Thoracic aorta (tissue), 2 donors: ENCODE data around the gene SCRT2. TPM values are rescaled to one million over a fixed set of nuclear protein-coding genes. Genes with fewer than 3 reads are reported as not detected.

ENCODE experiments used
- ATAC-seq: fragments of 150-250 bp; one replicate; pipeline ENCODE4 v1.8.0; 2017; ENCODE audit warnings: low read depth; ENCODE audit not compliant: insufficient number of reproducible peaks, low FRiP score
- DNase-seq: peaks from one replicate; pipeline ENCODE4 v3.0.0-alpha.2; 2020; ENCODE audit warnings: low spot score
- H3K27ac ChIP-seq, 2 donors: fragments of 200-600 bp; sonication (generic); 1 replicate in 1 of 2; 2 replicates in 1 of 2; pipeline ENCODE4 v1.5.1; 2016; ENCODE audit warnings: mild to moderate bottlenecking in 2 of 2, moderate library complexity in 2 of 2
- H3K27me3 ChIP-seq: fragments of 200-600 bp; sonication (generic); replicated peaks from 2 replicates; pipeline ENCODE4 v1.6.0; 2016; ENCODE audit warnings: mild to moderate bottlenecking; ENCODE audit not compliant: insufficient read depth
- H3K36me3 ChIP-seq: fragments of 200-600 bp; sonication (generic); one replicate; pipeline ENCODE4 v1.5.1; 2016
- H3K4me1 ChIP-seq, 2 donors: fragments of 200-600 bp; sonication (generic); 1 replicate in 1 of 2; 2 replicates in 1 of 2; pipeline versions ENCODE4 v1.5.1 to v1.6.0; 2016; ENCODE audit warnings: low read depth in 2 of 2, mild to moderate bottlenecking in 1 of 2; ENCODE audit not compliant: control insufficient read depth in 1 of 2
- H3K4me3 ChIP-seq: fragments of 200-600 bp; sonication (generic); 2 replicates; pipeline ENCODE4 v1.5.1; 2016; ENCODE audit warnings: mild to moderate bottlenecking
- H3K9me3 ChIP-seq: fragments of 200-600 bp; sonication (generic); 2 replicates; pipeline ENCODE4 v1.5.1; 2016
- total RNA-seq, 2 donors: library from RNA; depleted of rRNA; stranded (reverse); fragments of >200 nt; gene quantifications; one replicate each; pipeline versions ENCODE4 v1.1.0 to v1.2.3, GENCODE V29; 2016
- TF ChIP-seq, protein P1 (sequence below): fragments of 200-600 bp; sonication (generic); IDR thresholded peaks from one replicate; pipeline ENCODE4 v1.5.1; 2019; ENCODE audit warnings: antibody characterized with exemption

The SCRT2 gene
- total RNA-seq, 2 donors from 2014 or later = not detected

DNA sequence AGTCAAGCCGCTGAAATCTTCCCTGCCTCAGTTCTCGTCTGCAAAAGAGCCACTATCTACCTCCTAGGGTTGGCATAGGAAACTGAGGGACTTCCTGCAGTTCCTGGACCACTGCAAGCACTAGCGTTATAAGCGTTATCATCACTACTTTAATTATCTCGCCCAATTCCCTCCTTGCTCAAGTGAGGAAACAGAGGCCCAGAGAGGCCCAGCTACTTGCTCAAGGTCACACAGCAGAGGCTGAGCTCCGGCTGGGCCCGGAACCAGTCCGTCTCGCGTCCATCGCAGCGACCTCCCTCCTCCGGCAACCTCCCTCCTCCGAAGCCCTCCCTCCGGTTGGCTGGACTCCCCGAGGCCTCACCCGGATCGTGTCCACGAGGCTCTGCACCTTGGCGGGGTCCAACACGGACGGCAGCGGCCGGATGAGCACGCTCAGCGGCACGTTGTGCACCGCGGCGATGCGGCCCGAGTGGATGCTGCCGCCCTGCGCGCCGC is 22.9 kb downstream of the SCRT2 start:
- Histone ChIP-seq H3K9me3 (no peaks in the 10 kb centered on the region), H3K36me3 (peaks cover 22% of the 10 kb centered on the region), H3K27ac (peak overlapping the region; percentile 69 to 78), H3K4me1 (peaks cover 6 to 29% of the 10 kb centered on the region in 2 donors), H3K4me3 (peak overlapping the region; percentile 85), H3K27me3 (no peaks in the 10 kb centered on the region)
- DNase-seq = no peak
- ATAC-seq = no peak
- TF ChIP-seq, protein P1, sequence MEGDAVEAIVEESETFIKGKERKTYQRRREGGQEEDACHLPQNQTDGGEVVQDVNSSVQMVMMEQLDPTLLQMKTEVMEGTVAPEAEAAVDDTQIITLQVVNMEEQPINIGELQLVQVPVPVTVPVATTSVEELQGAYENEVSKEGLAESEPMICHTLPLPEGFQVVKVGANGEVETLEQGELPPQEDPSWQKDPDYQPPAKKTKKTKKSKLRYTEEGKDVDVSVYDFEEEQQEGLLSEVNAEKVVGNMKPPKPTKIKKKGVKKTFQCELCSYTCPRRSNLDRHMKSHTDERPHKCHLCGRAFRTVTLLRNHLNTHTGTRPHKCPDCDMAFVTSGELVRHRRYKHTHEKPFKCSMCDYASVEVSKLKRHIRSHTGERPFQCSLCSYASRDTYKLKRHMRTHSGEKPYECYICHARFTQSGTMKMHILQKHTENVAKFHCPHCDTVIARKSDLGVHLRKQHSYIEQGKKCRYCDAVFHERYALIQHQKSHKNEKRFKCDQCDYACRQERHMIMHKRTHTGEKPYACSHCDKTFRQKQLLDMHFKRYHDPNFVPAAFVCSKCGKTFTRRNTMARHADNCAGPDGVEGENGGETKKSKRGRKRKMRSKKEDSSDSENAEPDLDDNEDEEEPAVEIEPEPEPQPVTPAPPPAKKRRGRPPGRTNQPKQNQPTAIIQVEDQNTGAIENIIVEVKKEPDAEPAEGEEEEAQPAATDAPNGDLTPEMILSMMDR = no peak

DNA sequence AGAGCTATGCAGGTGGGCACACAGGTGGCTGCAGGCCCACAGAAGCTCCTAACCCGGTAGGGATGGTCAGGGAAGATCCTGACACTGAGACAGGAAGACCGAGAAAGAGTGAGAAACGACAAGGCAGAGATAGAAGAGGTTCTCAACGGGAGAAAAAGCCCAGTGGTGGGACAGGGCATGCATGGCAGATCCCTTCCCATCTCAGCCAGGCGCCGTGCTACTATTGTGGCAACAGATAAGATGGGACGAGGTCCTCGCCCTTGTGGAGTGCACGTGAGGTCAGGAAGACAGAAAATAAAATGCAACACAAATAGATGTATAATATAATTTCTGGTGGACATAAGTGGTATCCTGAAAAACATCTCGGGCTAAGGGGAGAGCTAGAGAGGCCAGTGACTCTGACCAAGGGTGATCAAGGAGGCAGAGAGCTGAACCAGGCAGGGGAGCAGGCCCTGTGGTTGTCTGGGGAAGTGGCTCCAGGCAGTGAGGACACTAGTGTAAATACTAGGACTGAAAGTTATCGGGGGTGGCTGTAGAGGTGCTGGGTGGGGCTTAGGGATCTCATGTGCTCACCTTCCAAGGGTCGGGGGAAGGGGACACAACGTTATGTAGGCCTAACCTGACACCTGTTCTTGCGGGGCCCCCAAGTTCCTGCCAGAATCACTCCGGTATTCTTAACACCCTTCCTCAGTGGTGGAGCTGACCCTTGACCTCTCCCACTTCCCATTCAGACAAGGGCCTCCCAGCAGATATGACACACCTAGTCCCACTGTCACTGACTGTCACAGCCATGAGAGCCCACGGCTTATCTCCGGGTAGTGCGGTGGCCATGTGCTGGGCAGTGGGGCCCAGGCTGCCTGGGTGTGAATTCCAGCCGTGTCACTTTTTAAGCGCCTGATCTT is 23.6 kb downstream of the SCRT2 start:
- TF ChIP-seq, protein P1 = no peak
- peaks cover 24% of the 10 kb centered on the region for H3K36me3 ChIP-seq
- H3K27ac ChIP-seq = peak overlapping the region; percentile 69 to 78
- ATAC-seq (no peak), DNase-seq (no peak)
- peaks cover 6 to 29% of the 10 kb centered on the region in 2 donors for H3K4me1 ChIP-seq
- no peaks in the 10 kb centered on the region for H3K9me3 ChIP-seq
- no peaks in the 10 kb centered on the region for H3K27me3 ChIP-seq
- peak overlapping the region; percentile 85 for H3K4me3 ChIP-seq

DNA sequence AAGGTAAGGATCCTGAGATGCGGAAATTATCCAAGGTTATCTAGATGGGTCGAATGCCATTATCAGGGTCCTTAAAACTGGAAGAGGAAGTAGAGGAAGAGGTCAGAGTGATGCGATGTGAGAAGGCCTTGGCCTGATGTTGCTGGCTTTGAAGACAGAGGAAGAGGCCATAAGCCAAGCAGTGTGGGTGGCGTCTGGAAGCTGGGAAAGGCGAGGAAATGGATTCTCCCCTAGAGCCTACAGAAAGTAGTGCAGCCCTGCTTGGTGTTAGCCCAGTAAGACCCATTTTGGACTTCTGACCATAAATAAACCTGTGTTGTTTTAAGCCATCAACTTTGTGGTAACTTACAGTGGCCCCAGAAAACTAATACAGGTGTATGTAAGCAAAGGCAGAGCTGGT is 24.6 kb downstream of the SCRT2 start:
- Histone ChIP-seq H3K4me3 (no peak overlapping the region), H3K27ac (no peak overlapping the region), H3K27me3 (no peaks in the 10 kb centered on the region), H3K4me1 (peaks cover 6 to 29% of the 10 kb centered on the region in 2 donors), H3K9me3 (no peaks in the 10 kb centered on the region), H3K36me3 (peaks cover 24% of the 10 kb centered on the region)
- TF ChIP-seq, protein P1 = no peak
- ATAC-seq (no peak), DNase-seq (no peak)

DNA sequence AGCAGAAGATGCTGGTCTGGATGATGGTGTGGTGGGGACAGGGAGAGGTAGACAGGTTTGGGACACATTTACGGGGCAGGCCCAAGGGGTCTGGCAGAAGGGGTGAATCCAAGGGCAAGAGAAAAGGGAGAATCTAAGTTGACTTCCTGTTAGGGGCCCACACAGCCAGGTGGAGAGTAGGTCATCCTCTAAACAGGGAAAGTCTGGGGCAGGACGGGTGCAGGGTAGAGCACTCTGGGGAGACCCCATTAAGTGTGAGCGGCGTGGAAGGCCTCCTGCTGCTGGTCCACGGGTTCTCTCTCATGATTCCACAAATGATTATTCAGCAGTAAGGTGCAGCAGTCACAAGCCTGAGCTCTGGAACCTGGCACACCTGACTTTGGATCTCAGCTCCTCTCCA is 25.3 kb downstream of the SCRT2 start:
- Histone ChIP-seq H3K27me3 (no peaks in the 10 kb centered on the region), H3K9me3 (no peaks in the 10 kb centered on the region), H3K4me1 (peaks cover 6 to 29% of the 10 kb centered on the region in 2 donors), H3K27ac (no peak overlapping the region), H3K4me3 (no peak overlapping the region), H3K36me3 (peaks cover 24% of the 10 kb centered on the region)
- ATAC-seq (no peak), DNase-seq (no peak)
- TF ChIP-seq, protein P1 = no peak

DNA sequence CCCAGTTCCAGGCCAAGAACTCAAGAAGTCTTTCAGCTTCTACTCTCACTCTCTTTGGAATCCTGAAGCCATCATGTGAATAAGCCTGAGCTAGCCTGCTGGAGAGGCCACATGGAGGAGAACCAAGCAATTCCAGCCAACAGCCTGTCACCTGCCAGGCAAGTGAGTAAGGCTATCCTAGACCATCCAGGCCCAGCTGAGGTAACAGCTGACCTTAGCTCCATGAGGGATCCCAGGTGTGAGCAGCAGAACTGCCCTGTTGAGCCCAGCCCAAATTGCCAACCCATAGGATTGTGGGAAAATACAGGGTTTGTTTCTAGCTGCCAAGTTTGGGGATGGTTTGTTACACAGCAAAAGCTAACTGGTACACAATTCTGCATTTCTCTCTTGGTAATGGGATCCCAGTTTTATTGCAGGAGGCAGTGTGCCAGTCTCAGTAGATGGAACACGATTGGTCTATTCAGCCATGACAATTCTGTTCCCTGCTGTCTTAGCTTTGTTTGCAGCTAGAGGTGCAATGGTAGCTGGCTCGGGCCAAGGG is 28.1 kb downstream of the SCRT2 start:
- H3K9me3 ChIP-seq = no peaks in the 10 kb centered on the region
- peaks cover 2 to 15% of the 10 kb centered on the region in 2 donors for H3K4me1 ChIP-seq
- peaks cover 24% of the 10 kb centered on the region for H3K36me3 ChIP-seq
- TF ChIP-seq, protein P1 = no peak
- no peak overlapping the region for H3K4me3 ChIP-seq
- DNase-seq = no peak
- H3K27ac ChIP-seq = no peak overlapping the region
- no peaks in the 10 kb centered on the region for H3K27me3 ChIP-seq
- no peak for ATAC-seq
